T-helper 17 cell (primary cell): ENCODE measurements around the gene BAIAP3. TPM values are rescaled to one million over a fixed set of nuclear protein-coding genes. Genes with fewer than 3 reads are reported as not detected.

Experiments used
- ATAC-seq: fragments of 150-1000 bp; cut with Tn5 transposase; 2 replicates; pipeline ENCODE4 v1.10.0; 2021; ENCODE audit warnings: mild to moderate bottlenecking, moderate library complexity
- DNase-seq, 3 donors: peaks; one replicate each; pipeline versions ENCODE4 v3.0.0 to v3.0.0-alpha.2; 2020 to 2021
- H3K9me3 ChIP-seq: one replicate; pipeline ENCODE4 v1.7.0; 2013; ENCODE audit warnings: low read length, mild to moderate bottlenecking; ENCODE audit not compliant: control insufficient read depth, poor library complexity, severe bottlenecking
- H3K27ac Mint-ChIP-seq: one replicate; pipeline ENCODE4 v1.8.0; 2022; ENCODE audit warnings: mild to moderate bottlenecking, moderate library complexity, mixed read lengths
- H3K27me3 Mint-ChIP-seq: one replicate; pipeline ENCODE4 v1.8.0; 2022; ENCODE audit warnings: mixed read lengths
- H3K36me3 Mint-ChIP-seq: one replicate; pipeline ENCODE4 v1.8.0; 2022; ENCODE audit warnings: low read depth, mixed read lengths
- H3K4me1 Mint-ChIP-seq: one replicate; pipeline ENCODE4 v1.8.0; 2022; ENCODE audit warnings: mild to moderate bottlenecking, mixed read lengths
- H3K4me3 Mint-ChIP-seq: one replicate; pipeline ENCODE4 v1.8.0; 2022; ENCODE audit warnings: mild to moderate bottlenecking, moderate library complexity, mixed read lengths
- total RNA-seq, 4 donors: library from RNA in 2 of 4; stranded (reverse) in 2 of 4; gene quantifications; one replicate each; pipeline ENCODE4 v1.2.3 and lab custom pipeline; 2022 to 2026

The BAIAP3 gene
- total RNA-seq, 2 donors from 2014 or later, result 11.8 to 20.0 TPM

DNA sequence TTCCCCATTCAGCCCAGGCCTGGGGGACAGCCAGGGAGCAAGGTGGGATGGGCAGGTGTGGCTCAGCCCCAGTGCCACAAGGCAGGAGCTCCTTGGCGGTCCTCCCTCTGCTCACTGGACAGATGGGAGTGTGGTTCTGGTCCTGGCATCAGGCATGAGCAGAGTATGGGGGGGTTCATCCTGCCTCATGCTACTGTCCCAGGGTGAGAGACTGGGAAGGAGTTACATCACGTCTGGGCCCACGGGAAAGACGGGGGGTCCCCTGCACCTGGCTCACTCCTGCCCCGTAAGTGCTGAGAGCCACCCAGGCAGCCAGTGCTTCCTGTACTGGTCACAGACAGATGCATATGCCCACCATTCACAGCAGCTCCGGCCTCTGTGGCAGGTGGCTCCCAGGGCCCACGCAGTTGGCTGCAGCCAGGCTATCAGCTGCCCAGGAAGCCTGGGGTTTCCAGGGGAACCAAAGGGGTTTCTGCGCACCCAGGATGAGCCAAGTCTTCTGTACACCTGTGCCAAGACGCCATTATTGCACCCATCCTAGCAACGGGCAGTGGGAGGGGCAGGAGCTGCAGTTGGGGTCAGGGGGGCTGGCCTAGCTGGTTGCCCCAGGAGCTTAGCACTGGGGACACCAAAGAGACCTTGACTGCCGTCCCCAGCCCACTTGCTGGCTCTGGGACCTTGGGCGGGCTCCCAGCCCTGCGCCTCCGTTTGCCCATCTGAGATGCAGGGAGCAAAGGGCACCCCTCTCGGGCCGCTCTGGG is 1.9 kb downstream of the BAIAP3 start:
- ATAC-seq, result no peak
- no peak overlapping the region for H3K27ac Mint-ChIP-seq

DNA sequence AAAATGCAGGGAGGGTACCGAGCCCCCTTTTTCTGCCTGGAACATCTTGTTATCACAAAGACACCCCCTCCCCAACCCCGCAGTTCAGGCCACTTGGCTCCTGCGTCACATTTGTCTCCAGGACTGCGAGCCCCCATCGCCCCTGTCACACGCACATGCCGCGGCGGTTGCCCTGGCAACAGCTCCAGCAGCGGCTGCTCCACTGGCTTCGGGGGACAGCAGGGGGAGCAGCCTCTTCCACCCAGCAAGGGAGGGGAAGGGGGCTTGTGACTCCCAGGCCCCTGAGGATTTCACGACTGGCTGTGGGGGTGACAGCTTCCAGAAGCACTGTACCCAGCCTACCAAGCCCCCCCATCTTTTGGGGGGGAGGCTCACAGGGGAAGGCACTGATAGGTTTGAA is 2.6 kb downstream of the BAIAP3 start:
- ATAC-seq, result no peak

More for the DNA sequence above, 1.9 kb downstream of the BAIAP3 start:
- peak overlapping the region; percentile 58 for H3K4me3 Mint-ChIP-seq
- no peaks in the 10 kb centered on the region for H3K9me3 ChIP-seq
- H3K36me3 Mint-ChIP-seq, result no peaks in the 10 kb centered on the region
- peaks cover 6% of the 10 kb centered on the region for H3K27me3 Mint-ChIP-seq
- H3K4me1 Mint-ChIP-seq, result peaks cover 13% of the 10 kb centered on the region
- DNase-seq, result no peak

DNA sequence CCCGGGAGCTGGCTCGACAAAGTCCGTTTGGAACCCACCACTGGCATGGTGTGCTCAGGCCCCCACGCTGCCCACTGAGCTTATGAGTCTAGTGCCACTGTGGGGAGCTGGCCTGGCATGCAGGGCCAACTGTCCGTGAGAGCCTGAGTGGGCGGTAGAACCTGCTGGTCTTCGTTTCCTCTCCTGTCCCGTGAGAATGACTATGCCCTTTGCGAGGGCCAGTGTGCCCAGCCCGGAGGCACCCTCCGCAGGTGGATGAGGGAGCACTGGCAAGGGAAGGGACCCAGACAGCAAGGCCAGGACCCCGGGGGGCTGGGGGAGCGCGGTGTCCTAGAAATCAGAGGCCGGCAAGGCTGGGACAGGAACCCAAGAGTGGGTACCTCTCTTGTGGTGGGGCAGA is 3.2 kb downstream of the BAIAP3 start:
- no peak overlapping the region for H3K27ac Mint-ChIP-seq
- H3K36me3 Mint-ChIP-seq, result no peaks in the 10 kb centered on the region
- peaks cover 11% of the 10 kb centered on the region for H3K4me1 Mint-ChIP-seq
- peaks cover 6% of the 10 kb centered on the region for H3K27me3 Mint-ChIP-seq
- no peak for ATAC-seq
- no peak for DNase-seq
- no peak overlapping the region for H3K4me3 Mint-ChIP-seq
- H3K9me3 ChIP-seq, result no peaks in the 10 kb centered on the region

More for the DNA sequence above, 2.6 kb downstream of the BAIAP3 start:
- H3K27ac Mint-ChIP-seq, result no peak overlapping the region
- H3K27me3 Mint-ChIP-seq, result peaks cover 6% of the 10 kb centered on the region
- DNase-seq, result no peak
- H3K4me1 Mint-ChIP-seq, result peaks cover 13% of the 10 kb centered on the region
- H3K4me3 Mint-ChIP-seq, result no peak overlapping the region
- no peaks in the 10 kb centered on the region for H3K36me3 Mint-ChIP-seq
- no peaks in the 10 kb centered on the region for H3K9me3 ChIP-seq

DNA sequence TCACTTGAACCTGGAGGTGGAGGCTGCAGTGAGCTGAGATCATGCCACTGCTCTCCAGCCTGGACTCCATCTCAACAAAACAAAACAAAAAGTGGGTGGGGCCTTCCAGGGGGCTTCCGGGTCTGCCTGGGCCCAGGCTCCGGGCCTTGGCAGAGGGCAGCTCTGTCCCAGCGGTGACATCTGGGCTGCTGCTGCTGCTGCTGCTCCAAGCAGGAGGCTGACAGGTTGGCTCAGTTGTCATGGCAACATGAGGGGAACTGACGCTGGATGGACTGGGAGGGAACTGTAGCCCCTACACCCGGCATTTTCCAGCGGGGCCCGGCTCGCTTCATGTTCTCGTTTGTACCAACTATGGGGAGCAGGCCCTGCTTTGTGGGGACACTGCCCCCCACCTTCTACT is 4.0 kb downstream of the BAIAP3 start:
- Mint-ChIP-seq H3K27ac (no peak overlapping the region), H3K4me1 (peaks cover 10% of the 10 kb centered on the region), H3K4me3 (no peak overlapping the region), H3K36me3 (no peaks in the 10 kb centered on the region), H3K27me3 (peaks cover 3% of the 10 kb centered on the region)
- no peaks in the 10 kb centered on the region for H3K9me3 ChIP-seq
- DNase-seq (no peak), ATAC-seq (no peak)

DNA sequence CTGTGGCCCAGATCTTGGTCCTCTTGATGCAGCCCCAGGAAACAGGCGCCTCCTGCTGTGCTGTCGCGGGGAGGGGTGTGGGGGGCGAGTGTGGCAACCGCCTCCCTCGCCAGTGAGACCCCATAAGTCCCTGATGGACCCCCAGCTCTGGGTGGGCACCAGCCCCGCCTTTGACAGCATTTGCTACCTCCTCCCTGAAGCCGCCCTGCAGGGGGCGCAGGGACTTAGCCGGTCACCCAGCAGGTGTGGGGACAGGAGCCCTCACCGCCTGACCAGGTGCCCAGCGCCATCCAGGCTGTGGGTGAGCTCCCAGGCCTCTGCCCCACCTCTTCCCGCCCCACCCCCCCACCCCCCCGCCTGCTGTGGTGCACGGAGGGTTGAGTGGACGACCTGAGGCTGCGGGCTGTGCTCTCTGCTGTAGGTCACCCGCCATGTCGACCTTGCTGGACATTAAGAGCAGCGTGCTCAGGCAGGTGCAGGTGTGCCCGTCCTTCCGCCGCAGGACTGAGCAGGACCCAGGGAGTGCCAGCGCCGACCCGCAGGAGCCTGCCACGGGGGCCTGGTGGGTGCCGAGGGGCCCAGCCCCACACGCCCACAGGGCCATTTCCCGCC is 4.8 kb downstream of the BAIAP3 start:
- no peaks in the 10 kb centered on the region for H3K36me3 Mint-ChIP-seq
- ATAC-seq (no peak), DNase-seq (no peak)
- no peaks in the 10 kb centered on the region for H3K9me3 ChIP-seq
- no peak overlapping the region for H3K27ac Mint-ChIP-seq
- peaks cover 12% of the 10 kb centered on the region for H3K4me1 Mint-ChIP-seq
- no peaks in the 10 kb centered on the region for H3K27me3 Mint-ChIP-seq
- no peak overlapping the region for H3K4me3 Mint-ChIP-seq

DNA sequence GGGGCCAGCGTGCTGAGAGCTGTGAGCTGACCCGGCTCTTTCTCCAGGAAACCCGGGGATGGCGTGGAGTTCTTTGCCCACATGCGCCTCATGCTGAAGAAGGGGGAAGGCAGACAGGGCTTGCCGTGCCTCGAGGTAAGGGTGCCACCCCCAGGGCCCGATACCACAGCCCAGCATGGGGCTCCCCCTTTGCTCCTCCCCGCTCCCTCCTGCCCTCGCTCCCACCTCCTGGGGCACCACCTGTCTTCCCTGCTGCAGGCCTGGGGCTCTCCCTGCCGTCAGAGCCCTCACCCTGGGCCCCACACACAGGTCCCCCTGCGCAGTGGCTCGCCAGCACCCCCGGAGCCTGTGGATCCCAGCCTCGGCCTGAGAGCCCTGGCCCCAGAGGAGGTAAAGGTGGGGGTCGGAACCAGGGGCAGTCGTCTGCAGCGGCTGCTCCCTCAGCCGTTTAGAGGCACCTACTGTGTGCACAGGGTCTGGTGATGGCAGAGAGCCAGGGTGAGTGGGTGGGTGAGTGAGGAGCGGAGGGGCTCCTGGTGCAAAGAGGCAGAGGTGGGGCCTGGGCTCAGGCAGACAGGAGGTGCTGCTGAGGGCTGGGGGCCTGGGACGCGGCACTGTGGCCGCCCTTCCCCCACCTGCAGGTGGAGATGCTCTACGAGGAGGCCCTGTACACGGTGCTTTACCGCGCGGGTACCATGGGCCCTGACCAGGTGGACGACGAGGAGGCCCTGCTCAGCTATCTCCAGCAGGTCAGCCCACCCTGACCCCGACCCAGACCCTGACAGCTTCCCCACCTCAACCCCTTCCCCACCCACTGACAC is 5.6 kb downstream of the BAIAP3 start:
- ATAC-seq, result no peak
- no peak for DNase-seq
- H3K27me3 Mint-ChIP-seq, result no peaks in the 10 kb centered on the region

DNA sequence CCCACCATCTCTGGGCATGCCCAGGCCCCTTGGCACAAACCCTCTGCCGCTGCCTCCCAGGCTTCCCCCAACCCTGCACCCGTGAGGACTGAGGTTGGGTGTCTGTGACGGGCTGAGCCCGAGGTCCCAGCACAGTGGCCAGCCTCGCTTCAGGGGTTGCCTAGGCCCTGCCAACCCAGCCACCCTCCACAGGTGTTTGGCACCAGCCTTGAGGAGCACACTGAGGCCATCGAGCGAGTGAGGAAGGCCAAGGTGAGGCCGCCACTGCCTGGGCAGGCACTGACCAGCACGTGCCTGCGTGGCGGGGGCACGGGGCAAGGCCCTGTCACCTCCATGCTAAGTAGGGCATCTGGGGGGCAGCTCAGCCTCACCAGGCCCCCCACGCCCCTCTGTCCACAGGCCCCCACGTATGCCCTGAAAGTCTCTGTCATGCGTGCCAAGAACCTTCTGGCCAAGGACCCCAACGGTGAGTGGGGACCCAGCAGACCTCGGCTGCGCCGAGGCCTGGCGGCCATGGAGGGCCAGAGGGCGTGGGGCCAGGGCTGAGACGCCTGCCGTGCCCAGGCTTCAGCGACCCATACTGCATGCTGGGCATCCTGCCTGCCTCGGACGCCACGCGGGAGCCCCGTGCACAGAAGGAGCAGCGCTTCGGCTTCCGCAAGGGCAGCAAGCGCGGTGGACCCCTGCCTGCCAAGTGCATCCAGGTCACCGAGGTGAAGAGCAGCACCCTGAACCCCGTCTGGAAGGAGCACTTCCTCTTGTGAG is 7.5 kb downstream of the BAIAP3 start:
- H3K9me3 ChIP-seq, result no peaks in the 10 kb centered on the region
- ATAC-seq, result no peak
- no peak overlapping the region for H3K27ac Mint-ChIP-seq
- H3K27me3 Mint-ChIP-seq, result no peaks in the 10 kb centered on the region
- H3K4me3 Mint-ChIP-seq, result no peak overlapping the region
- peaks cover 15% of the 10 kb centered on the region for H3K4me1 Mint-ChIP-seq
- DNase-seq, result no peak
- H3K36me3 Mint-ChIP-seq, result no peaks in the 10 kb centered on the region

More for the DNA sequence above, 5.6 kb downstream of the BAIAP3 start:
- H3K9me3 ChIP-seq, result no peaks in the 10 kb centered on the region
- no peak overlapping the region for H3K4me3 Mint-ChIP-seq
- no peak overlapping the region for H3K27ac Mint-ChIP-seq
- peaks cover 15% of the 10 kb centered on the region for H3K4me1 Mint-ChIP-seq
- no peaks in the 10 kb centered on the region for H3K36me3 Mint-ChIP-seq

DNA sequence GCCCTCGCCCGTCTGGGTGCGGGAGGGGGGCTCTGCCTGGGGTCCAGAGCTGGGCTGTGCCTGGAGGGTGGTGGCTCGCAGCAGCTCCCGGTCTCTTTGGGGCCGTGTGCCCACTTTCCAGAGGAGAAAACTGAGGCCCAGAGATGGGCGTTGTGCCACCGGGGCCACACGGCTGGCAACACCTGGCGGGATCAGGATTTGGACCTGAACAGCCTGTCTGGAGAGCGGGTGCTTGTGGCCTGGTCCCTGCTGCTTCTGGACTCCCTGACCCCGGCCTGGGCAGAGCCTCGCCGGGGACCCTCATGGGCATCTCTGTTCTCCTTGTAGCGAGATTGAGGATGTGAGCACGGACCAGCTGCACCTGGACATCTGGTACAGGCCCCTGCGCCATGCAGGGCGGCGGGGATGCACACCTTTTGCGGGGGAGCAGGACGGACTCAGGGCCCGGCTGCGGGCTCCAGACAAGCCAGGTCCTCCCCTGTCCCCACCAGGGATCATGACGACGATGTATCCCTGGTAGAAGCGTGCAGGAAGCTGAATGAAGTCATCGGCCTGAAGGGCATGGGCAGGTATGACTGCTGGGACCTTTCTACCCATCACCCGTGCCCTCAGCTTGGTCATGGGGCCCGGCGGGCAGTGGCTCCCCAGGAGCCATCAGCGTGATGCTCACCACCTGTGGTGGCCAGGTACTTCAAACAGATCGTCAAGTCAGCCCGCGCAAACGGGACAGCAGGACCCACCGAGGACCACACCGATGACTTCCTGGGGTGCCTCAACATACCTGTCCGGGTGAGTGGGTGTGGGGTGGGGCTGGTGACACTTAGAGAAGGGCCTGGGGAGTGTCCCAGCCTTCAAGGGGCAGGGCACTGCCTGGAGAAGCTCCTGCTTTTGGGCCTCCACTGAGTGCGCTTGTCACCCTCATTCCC is 8.3 kb downstream of the BAIAP3 start:
- ATAC-seq (no peak), DNase-seq (no peak)
- no peak overlapping the region for H3K27ac Mint-ChIP-seq
- no peaks in the 10 kb centered on the region for H3K9me3 ChIP-seq
- peaks cover 15% of the 10 kb centered on the region for H3K4me1 Mint-ChIP-seq
- no peaks in the 10 kb centered on the region for H3K36me3 Mint-ChIP-seq
- H3K4me3 Mint-ChIP-seq, result peak overlapping the region; percentile 87
- no peaks in the 10 kb centered on the region for H3K27me3 Mint-ChIP-seq

DNA sequence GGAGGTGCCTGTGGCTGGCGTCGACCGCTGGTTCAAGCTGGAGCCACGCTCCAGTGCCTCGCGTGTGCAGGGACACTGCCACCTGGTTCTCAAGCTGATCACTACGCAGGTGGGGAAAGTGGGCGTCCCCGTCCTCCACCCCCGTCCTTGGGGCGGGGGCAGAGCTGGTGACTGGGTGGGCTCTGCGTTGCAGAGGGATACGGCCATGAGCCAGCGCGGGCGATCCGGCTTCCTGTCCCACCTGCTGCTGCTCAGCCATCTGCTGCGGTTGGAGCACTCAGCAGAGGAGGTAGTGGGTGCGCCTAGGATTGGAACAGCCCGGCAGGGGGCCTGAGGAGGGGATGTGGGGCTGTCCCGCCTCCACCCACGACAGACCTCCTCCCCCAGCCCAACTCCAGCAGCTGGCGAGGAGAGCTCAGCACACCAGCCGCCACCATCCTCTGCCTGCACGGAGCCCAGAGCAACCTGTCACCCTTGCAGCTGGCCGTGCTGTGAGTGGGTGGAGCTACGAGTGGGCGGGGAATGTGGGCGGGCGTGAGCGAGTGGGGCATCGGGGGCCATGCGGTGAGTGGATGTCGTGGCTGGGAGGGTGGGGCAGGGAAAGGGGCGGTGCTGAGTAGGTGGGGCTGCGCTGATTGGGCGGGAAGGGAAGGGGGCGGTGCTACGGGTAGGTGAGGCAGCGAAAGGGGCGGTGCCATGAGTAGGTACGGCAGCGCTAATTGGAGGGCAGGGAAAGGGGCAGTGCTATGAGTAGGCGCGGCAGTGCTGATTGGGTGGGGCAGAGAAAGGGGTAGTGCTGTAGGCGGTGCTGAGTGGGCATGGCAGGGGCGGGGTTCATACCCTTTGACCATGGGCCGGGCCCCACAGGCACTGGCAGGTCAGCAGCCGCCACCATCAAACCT is 9.3 kb downstream of the BAIAP3 start:
- Mint-ChIP-seq H3K4me3 (peak overlapping the region; percentile 87), H3K4me1 (peaks cover 15% of the 10 kb centered on the region), H3K27me3 (no peaks in the 10 kb centered on the region), H3K27ac (peak overlapping the region; percentile 49), H3K36me3 (no peaks in the 10 kb centered on the region)
- ATAC-seq, result peak; percentile 94
- peak; percentile 91 to 99 (median 91) for DNase-seq
- H3K9me3 ChIP-seq, result no peaks in the 10 kb centered on the region

DNA sequence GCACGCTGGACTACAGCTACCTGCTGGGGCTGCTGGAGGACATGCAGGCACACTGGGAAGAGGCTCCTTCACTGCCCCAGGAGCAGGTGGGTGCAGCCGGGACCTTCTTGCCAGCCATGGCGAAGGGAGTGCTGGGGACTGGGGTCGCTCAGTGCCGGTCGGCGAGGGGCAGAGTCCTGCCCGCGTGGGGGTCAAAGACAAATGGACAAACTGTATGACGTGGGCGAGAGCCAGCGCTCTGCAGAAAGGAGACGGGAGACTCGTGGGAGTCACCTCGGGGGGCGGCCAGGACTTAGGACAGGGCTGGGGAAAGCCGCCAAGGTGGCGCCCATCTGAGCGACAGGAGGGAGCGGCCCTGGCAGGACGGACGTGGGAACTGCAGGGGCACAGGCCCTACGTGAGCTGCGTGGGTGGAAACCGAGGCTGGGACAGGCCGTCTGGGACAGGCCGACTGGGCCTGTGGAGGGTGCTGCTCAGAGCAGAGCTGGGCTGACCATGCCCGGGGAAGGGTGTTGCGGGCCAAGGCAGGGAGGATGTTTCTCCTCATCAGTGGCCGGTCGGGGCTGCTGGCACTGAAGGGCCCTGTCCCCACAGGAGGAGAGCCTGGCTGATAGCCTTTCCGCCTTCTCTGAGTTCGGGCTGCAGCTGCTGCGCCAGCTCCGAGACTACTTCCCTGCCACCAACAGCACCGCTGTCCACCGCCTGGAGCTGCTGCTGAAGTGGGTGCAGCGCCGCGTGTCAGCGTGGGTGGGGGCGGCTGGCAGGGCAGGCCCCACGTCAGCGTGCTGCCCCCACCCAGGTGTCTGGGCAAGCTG is 10.2 kb downstream of the BAIAP3 start:
- peak overlapping the region; percentile 49 for H3K27ac Mint-ChIP-seq
- peak overlapping the region; percentile 87 for H3K4me3 Mint-ChIP-seq
- ATAC-seq (no peak), DNase-seq (no peak)
- H3K36me3 Mint-ChIP-seq, result no peaks in the 10 kb centered on the region
- H3K27me3 Mint-ChIP-seq, result no peaks in the 10 kb centered on the region
- peaks cover 15% of the 10 kb centered on the region for H3K4me1 Mint-ChIP-seq
- no peaks in the 10 kb centered on the region for H3K9me3 ChIP-seq

DNA sequence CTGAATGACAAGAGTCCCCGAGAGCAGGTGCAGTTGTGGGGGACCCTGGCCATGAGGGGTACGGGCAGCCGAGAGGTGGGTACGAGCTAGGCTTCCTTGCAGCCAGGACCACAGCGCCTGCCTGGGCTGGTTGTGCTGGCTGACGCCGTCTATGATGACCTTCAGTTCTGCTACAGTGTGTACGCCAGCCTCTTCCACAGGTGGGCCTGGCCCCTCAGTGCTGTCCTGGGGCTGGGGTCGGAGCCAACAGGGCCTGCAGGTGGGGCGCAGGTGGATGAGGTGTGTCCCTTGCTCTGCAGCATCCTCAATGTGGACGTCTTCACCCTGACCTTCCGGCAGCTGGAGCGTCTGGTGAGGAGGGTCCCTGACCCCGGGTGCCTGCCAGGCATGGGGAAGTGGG is 11.1 kb downstream of the BAIAP3 start:
- H3K4me1 Mint-ChIP-seq, result peaks cover 17% of the 10 kb centered on the region
- ATAC-seq (no peak), DNase-seq (no peak)
- no peaks in the 10 kb centered on the region for H3K27me3 Mint-ChIP-seq
- peak overlapping the region; percentile 43 for H3K4me3 Mint-ChIP-seq
- H3K9me3 ChIP-seq, result no peaks in the 10 kb centered on the region
- H3K36me3 Mint-ChIP-seq, result no peaks in the 10 kb centered on the region
- no peak overlapping the region for H3K27ac Mint-ChIP-seq
